Measurements from ENCODE around the gene SLC10A6.

The SLC10A6 gene

GRCh38 chr4:86845593-86845992 lies 3.6 kb downstream of the SLC10A6 start:
- TF ChIP-seq ELF4 (IDR thresholded peaks at IDR 0.05) (no peak), HDGF (IDR thresholded peaks at IDR 0.05; ENCODE audit: borderline replicate concordance) (no peak), TARDBP (IDR thresholded peaks at IDR 0.05) (no peak), ZNF384 (IDR thresholded peaks at IDR 0.05) (no peak), FOXM1 (IDR thresholded peaks at IDR 0.05; ENCODE audit: borderline replicate concordance) (no peak), CTBP1 (IDR thresholded peaks at IDR 0.05; ENCODE audit: borderline replicate concordance) (no peak), SUZ12 (IDR thresholded peaks at IDR 0.05) (no peak), NFRKB (IDR thresholded peaks at IDR 0.05) (no peak), SP1 (IDR thresholded peaks at IDR 0.05) (no peak), FOXK2 (IDR thresholded peaks at IDR 0.05) (no peak), LEF1 (IDR thresholded peaks at IDR 0.05; ENCODE audit: borderline replicate concordance) (no peak)
- no peak for DNase-seq (ENCODE audit: extremely low spot score)
- ChIA-PET POLR2A (no interaction called here), CTCF (no interaction called here)

- no peak for DNase-seq (ENCODE audit: extremely low spot score)
- ChIA-PET POLR2A (no interaction called here), CTCF (no interaction called here)
- no peak for TF ChIP-seq TARDBP (IDR thresholded peaks at IDR 0.05)
- no peak for TF ChIP-seq PKNOX1 (IDR thresholded peaks at IDR 0.05)
- no peak for TF ChIP-seq L3MBTL2 (conservative IDR thresholded peaks at IDR 0.05)
- no peak for TF ChIP-seq CTBP1 (IDR thresholded peaks at IDR 0.05; ENCODE audit: borderline replicate concordance)
- no peak for TF ChIP-seq ZNF384 (IDR thresholded peaks at IDR 0.05)
- no peak for TF ChIP-seq FOXA1 (IDR thresholded peaks at IDR 0.05)
These were observed 7.9 kb downstream of the SLC10A6 start for GRCh38 chr4:86841309-86841708.

- DNase-seq (ENCODE audit: extremely low spot score) = no peak
- ChIA-PET POLR2A (no interaction called here), CTCF (interaction anchor here (0.7 kb wide), 1 partner anchor 9 kb away, joined by 3 read pairs; no protein-coding TSS in a partner anchor)
- TF ChIP-seq ELF4 (IDR thresholded peaks at IDR 0.05) (no peak), LEF1 (IDR thresholded peaks at IDR 0.05; ENCODE audit: borderline replicate concordance) (no peak), NFRKB (IDR thresholded peaks at IDR 0.05) (no peak), CTBP1 (IDR thresholded peaks at IDR 0.05; ENCODE audit: borderline replicate concordance) (no peak), ZNF384 (IDR thresholded peaks at IDR 0.05) (no peak), FOXK2 (IDR thresholded peaks at IDR 0.05) (no peak), ARNT (IDR thresholded peaks at IDR 0.05) (no peak), L3MBTL2 (conservative IDR thresholded peaks at IDR 0.05) (no peak), HDGF (IDR thresholded peaks at IDR 0.05; ENCODE audit: borderline replicate concordance) (no peak), FOXA1 (IDR thresholded peaks at IDR 0.05) (no peak), PKNOX1 (IDR thresholded peaks at IDR 0.05) (no peak), FOXM1 (IDR thresholded peaks at IDR 0.05; ENCODE audit: borderline replicate concordance) (no peak), TARDBP (IDR thresholded peaks at IDR 0.05) (no peak)
These were observed 8.3 kb downstream of the SLC10A6 start for GRCh38 chr4:86840858-86841257.

GRCh38 chr4:86837691-86838503 lies 11.3 kb downstream of the SLC10A6 start:
- ChIA-PET POLR2A (no interaction called here), CTCF (no interaction called here)
- no peak for DNase-seq (ENCODE audit: extremely low spot score)
- TF ChIP-seq CTBP1 (IDR thresholded peaks at IDR 0.05; ENCODE audit: borderline replicate concordance) (no peak), PKNOX1 (IDR thresholded peaks at IDR 0.05) (peak; percentile 48)

GRCh38 chr4:86835677-86836076 lies 13.5 kb downstream of the SLC10A6 start:
- no peak for DNase-seq (ENCODE audit: extremely low spot score)
- TF ChIP-seq NFRKB (IDR thresholded peaks at IDR 0.05) = no peak
- TF ChIP-seq ARNT (IDR thresholded peaks at IDR 0.05) = no peak
- TF ChIP-seq CTBP1 (IDR thresholded peaks at IDR 0.05; ENCODE audit: borderline replicate concordance) = no peak
- TF ChIP-seq TARDBP (IDR thresholded peaks at IDR 0.05) = no peak
- no peak for TF ChIP-seq ZNF384 (IDR thresholded peaks at IDR 0.05)
- no peak for TF ChIP-seq LEF1 (IDR thresholded peaks at IDR 0.05; ENCODE audit: borderline replicate concordance)
- TF ChIP-seq PKNOX1 (IDR thresholded peaks at IDR 0.05) = no peak
- TF ChIP-seq FOXK2 (IDR thresholded peaks at IDR 0.05) = no peak
- TF ChIP-seq SUZ12 (IDR thresholded peaks at IDR 0.05) = no peak
- TF ChIP-seq SP1 (IDR thresholded peaks at IDR 0.05) = no peak
- no peak for TF ChIP-seq FOXA1 (IDR thresholded peaks at IDR 0.05)
- no peak for TF ChIP-seq HDGF (IDR thresholded peaks at IDR 0.05; ENCODE audit: borderline replicate concordance)
- no peak for TF ChIP-seq L3MBTL2 (conservative IDR thresholded peaks at IDR 0.05)
- no peak for TF ChIP-seq BHLHE40 (IDR thresholded peaks at IDR 0.05; ENCODE audit: borderline replicate concordance)
- POLR2A ChIA-PET = no interaction called here
- CTCF ChIA-PET = no interaction called here

GRCh38 chr4:86834901-86835300 lies 14.3 kb downstream of the SLC10A6 start:
- TF ChIP-seq HDGF (IDR thresholded peaks at IDR 0.05; ENCODE audit: borderline replicate concordance) (no peak), FOXM1 (IDR thresholded peaks at IDR 0.05; ENCODE audit: borderline replicate concordance) (no peak), ARNT (IDR thresholded peaks at IDR 0.05) (no peak), ELF4 (IDR thresholded peaks at IDR 0.05) (no peak), BHLHE40 (IDR thresholded peaks at IDR 0.05; ENCODE audit: borderline replicate concordance) (no peak), ZNF384 (IDR thresholded peaks at IDR 0.05) (no peak), NFRKB (IDR thresholded peaks at IDR 0.05) (no peak), SUZ12 (IDR thresholded peaks at IDR 0.05) (no peak)
- DNase-seq (ENCODE audit: extremely low spot score) = no peak

More at GRCh38 chr4:86834901-86835300, 14.3 kb downstream of the SLC10A6 start:
- ChIA-PET POLR2A (no interaction called here), CTCF (no interaction called here)
